Fibroblast of the aortic adventitia (primary cell): Measurements from ENCODE around the gene RRP8. TPM values are rescaled to one million over a fixed set of nuclear protein-coding genes. Genes with fewer than 3 reads are reported as not detected.

ENCODE experiments used
- DNase-seq: peaks from one replicate; pipeline ENCODE4 v3.0.0-alpha.2; 2010; ENCODE audit warnings: low read depth
- H3K4me3 ChIP-seq: 2 replicates; pipeline ENCODE4 v1.5.1; 2011; ENCODE audit warnings: low read depth, mild to moderate bottlenecking, control low read depth, low read length, moderate library complexity
- CTCF ChIP-seq: IDR thresholded peaks from 2 replicates; pipeline ENCODE4 v1.5.1; 2011; ENCODE audit warnings: mild to moderate bottlenecking, low read length, control low read depth, inconsistent platforms; ENCODE audit not compliant: insufficient read depth
- total RNA-seq: library from RNA; depleted of rRNA; stranded (reverse); fragments of >200 nt; gene quantifications from 2 replicates; pipeline ENCODE4 v1.2.3, GENCODE V29; 2012; ENCODE audit warnings: low replicate concordance

The RRP8 gene
- total RNA-seq, 1 donor, result 10.2 TPM

GRCh38 chr11:6629573-6629891, 26.1 kb upstream of the RRP8 start:
- no peak for DNase-seq
- TF ChIP-seq CTCF, result no peak
- H3K4me3 ChIP-seq, result no peak overlapping the region

- no peak for DNase-seq
- no peak for TF ChIP-seq CTCF
- H3K4me3 ChIP-seq, result no peak overlapping the region
These were observed 25.1 kb upstream of the RRP8 start for GRCh38 chr11:6628526-6628925.

- TF ChIP-seq CTCF, result no peak
- no peak overlapping the region for H3K4me3 ChIP-seq
- DNase-seq, result no peak
These were observed 24.4 kb upstream of the RRP8 start for GRCh38 chr11:6627762-6628241.

- H3K4me3 ChIP-seq, result no peak overlapping the region
- no peak for DNase-seq
- TF ChIP-seq CTCF, result no peak
These were observed 23.8 kb upstream of the RRP8 start for GRCh38 chr11:6626971-6627761.

- DNase-seq, result no peak
- no peak for TF ChIP-seq CTCF
These were observed 22.5 kb upstream of the RRP8 start for GRCh38 chr11:6625832-6626420.

GRCh38 chr11:6625156-6625831, 21.9 kb upstream of the RRP8 start:
- H3K4me3 ChIP-seq, result no peak overlapping the region
- no peak for DNase-seq
- TF ChIP-seq CTCF, result no peak

More at GRCh38 chr11:6625832-6626420, 22.5 kb upstream of the RRP8 start:
- H3K4me3 ChIP-seq, result no peak overlapping the region
